Measurements from ENCODE around the gene AP3B1.

Gene AP3B1

GRCh38 chr5:78334811-78335210 lies 40.3 kb upstream of the AP3B1 start:
- no peak for TF ChIP-seq CTCF (IDR thresholded peaks at IDR 0.05; ENCODE audit: low read depth, low read length, missing control alignments)
- DNase-seq (ENCODE audit: extremely low read depth, low read depth) = no peak
- no peak overlapping the region for H3K4me3 ChIP-seq (replicated peaks; ENCODE audit: low read depth, low read length)

- no peak overlapping the region for H3K4me3 ChIP-seq (replicated peaks; ENCODE audit: low read depth, low read length)
- TF ChIP-seq CTCF (IDR thresholded peaks at IDR 0.05; ENCODE audit: low read depth, low read length, missing control alignments) = no peak
- DNase-seq (ENCODE audit: extremely low read depth, low read depth) = no peak
Measured at GRCh38 chr5:78331523-78332080, 37.1 kb upstream of the AP3B1 start.

- no peak for TF ChIP-seq CTCF (IDR thresholded peaks at IDR 0.05; ENCODE audit: low read depth, low read length, missing control alignments)
- H3K4me3 ChIP-seq (replicated peaks; ENCODE audit: low read depth, low read length) = no peak overlapping the region
- no peak for DNase-seq (ENCODE audit: extremely low read depth, low read depth)
Measured at GRCh38 chr5:78328585-78329173, 34.2 kb upstream of the AP3B1 start.

- no peak overlapping the region for H3K4me3 ChIP-seq (replicated peaks; ENCODE audit: low read depth, low read length)
- DNase-seq (ENCODE audit: extremely low read depth, low read depth) = no peak
- TF ChIP-seq CTCF (IDR thresholded peaks at IDR 0.05; ENCODE audit: low read depth, low read length, missing control alignments) = no peak
Measured at GRCh38 chr5:78327761-78328510, 33.4 kb upstream of the AP3B1 start.

- H3K4me3 ChIP-seq (replicated peaks; ENCODE audit: low read depth, low read length) = no peak overlapping the region
- TF ChIP-seq CTCF (IDR thresholded peaks at IDR 0.05; ENCODE audit: low read depth, low read length, missing control alignments) = no peak
- no peak for DNase-seq (ENCODE audit: extremely low read depth, low read depth)
Measured at GRCh38 chr5:78326930-78327329, 32.4 kb upstream of the AP3B1 start.

GRCh38 chr5:78323241-78323640 lies 28.7 kb upstream of the AP3B1 start:
- no peak for DNase-seq (ENCODE audit: extremely low read depth, low read depth)
- TF ChIP-seq CTCF (IDR thresholded peaks at IDR 0.05; ENCODE audit: low read depth, low read length, missing control alignments) = no peak
- H3K4me3 ChIP-seq (replicated peaks; ENCODE audit: low read depth, low read length) = no peak overlapping the region

Data from HFF-Myc (cell line).